ENCODE data around the gene PRAMEF18.
"Not testable (repeated sequence)": the region's sequence is repeated elsewhere in the genome, so short reads cannot be mapped to it uniquely, and the experiment has no call there.

The PRAMEF18 gene

GRCh38 chr1:13232056-13232455 lies 6.1 kb upstream of the PRAMEF18 start:
- WGBS (ENCODE audit: insufficient coverage, insufficient read length) = no CpG with 5 or more reads among the region's 2 CpGs
- not testable (repeated sequence) for H3K4me3 ChIP-seq (ENCODE audit: low read length); H3K9me3 ChIP-seq (ENCODE audit: control insufficient read depth, insufficient read depth, low read length); H3K27me3 ChIP-seq (ENCODE audit: control insufficient read depth, insufficient read depth, low read length); DNase-seq (ENCODE audit: low read depth, low spot score); H3K36me3 ChIP-seq (ENCODE audit: control insufficient read depth, insufficient read depth, low read length); H3K4me1 ChIP-seq (ENCODE audit: control insufficient read depth, insufficient read depth, low read length); H3K27ac ChIP-seq (ENCODE audit: low read length)

DNA sequence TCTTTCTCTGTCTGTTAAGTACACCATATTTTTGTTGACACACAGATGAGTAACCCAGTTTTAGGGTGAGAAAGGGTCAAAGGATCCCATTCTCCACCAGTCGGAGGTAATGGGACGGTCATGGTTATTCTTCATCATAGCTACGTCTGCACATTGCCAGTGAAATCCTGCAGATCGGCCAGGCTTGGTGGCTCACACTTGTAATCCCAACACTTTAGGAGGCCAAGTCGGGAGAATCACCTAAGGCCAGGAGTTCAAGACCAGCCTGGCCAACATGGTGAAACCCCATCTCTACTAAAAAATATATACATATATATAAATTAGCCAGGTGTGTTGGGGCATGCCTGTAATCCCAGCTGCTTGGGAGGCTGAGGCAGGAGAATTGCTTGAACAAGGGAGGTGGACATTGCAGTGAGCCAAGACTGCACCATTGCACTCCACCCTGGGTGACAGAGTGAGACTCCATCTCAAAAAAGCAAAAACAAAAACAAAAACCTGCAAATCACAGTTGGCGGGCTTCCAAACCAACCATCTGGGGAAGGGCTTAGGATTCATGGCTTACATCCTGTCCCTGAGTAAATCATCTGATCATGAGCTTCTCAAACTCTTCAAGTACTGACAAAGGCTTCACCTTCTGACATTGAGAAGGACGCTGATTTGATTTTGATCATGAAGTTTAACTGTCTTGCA lies 5.3 kb upstream of the PRAMEF18 start:
- H3K4me1 ChIP-seq (ENCODE audit: control insufficient read depth, insufficient read depth, low read length); H3K36me3 ChIP-seq (ENCODE audit: control insufficient read depth, insufficient read depth, low read length); H3K27me3 ChIP-seq (ENCODE audit: control insufficient read depth, insufficient read depth, low read length); H3K9me3 ChIP-seq (ENCODE audit: control insufficient read depth, insufficient read depth, low read length); H3K4me3 ChIP-seq (ENCODE audit: low read length); DNase-seq (ENCODE audit: low read depth, low spot score); H3K27ac ChIP-seq (ENCODE audit: low read length): not testable (repeated sequence)
- WGBS (ENCODE audit: insufficient coverage, insufficient read length) = no CpG with 5 or more reads among the region's 7 CpGs

GRCh38 chr1:13230601-13231000 lies 4.6 kb upstream of the PRAMEF18 start:
- no CpG with 5 or more reads among the region's 2 CpGs for WGBS (ENCODE audit: insufficient coverage, insufficient read length)
- not testable (repeated sequence) for H3K36me3 ChIP-seq (ENCODE audit: control insufficient read depth, insufficient read depth, low read length); H3K9me3 ChIP-seq (ENCODE audit: control insufficient read depth, insufficient read depth, low read length); H3K27me3 ChIP-seq (ENCODE audit: control insufficient read depth, insufficient read depth, low read length); H3K4me1 ChIP-seq (ENCODE audit: control insufficient read depth, insufficient read depth, low read length); DNase-seq (ENCODE audit: low read depth, low spot score); H3K4me3 ChIP-seq (ENCODE audit: low read length); H3K27ac ChIP-seq (ENCODE audit: low read length)

DNA sequence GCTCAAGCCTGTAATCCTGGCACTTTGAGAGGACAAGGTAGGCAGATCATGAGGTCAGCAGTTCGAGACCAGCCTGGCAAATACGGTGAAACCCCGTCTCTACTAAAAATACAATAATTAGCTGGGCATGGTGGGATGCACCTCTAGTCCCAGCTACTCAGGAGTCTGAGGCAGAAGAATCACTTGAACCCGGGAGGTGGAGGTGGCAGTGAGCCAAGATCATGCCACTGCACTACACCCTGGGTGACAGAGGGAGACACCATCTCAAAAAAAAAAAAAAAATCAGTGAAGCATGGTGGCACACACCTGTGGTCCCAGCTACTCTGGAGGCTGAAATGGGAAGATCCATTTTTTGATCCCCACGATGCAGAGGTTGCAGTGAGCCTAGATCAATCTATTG lies 4.1 kb upstream of the PRAMEF18 start:
- not testable (repeated sequence) for H3K36me3 ChIP-seq (ENCODE audit: control insufficient read depth, insufficient read depth, low read length); H3K27ac ChIP-seq (ENCODE audit: low read length); DNase-seq (ENCODE audit: low read depth, low spot score); H3K9me3 ChIP-seq (ENCODE audit: control insufficient read depth, insufficient read depth, low read length); H3K4me1 ChIP-seq (ENCODE audit: control insufficient read depth, insufficient read depth, low read length); H3K4me3 ChIP-seq (ENCODE audit: low read length); H3K27me3 ChIP-seq (ENCODE audit: control insufficient read depth, insufficient read depth, low read length)
- WGBS (ENCODE audit: insufficient coverage, insufficient read length) = no CpG with 5 or more reads among the region's 5 CpGs

- no peak for DNase-seq (ENCODE audit: low read depth, low spot score)
- Histone ChIP-seq H3K4me3 (ENCODE audit: low read length) (no peak overlapping the region), H3K36me3 (ENCODE audit: control insufficient read depth, insufficient read depth, low read length) (no peaks in the 10 kb centered on the region), H3K27me3 (ENCODE audit: control insufficient read depth, insufficient read depth, low read length) (no peaks in the 10 kb centered on the region), H3K9me3 (ENCODE audit: control insufficient read depth, insufficient read depth, low read length) (peaks cover 3% of the 10 kb centered on the region), H3K27ac (ENCODE audit: low read length) (no peak overlapping the region), H3K4me1 (ENCODE audit: control insufficient read depth, insufficient read depth, low read length) (no peaks in the 10 kb centered on the region)
- WGBS (ENCODE audit: insufficient coverage, insufficient read length) = no CpG with 5 or more reads among the region's 7 CpGs
These were observed 2.4 kb upstream of the PRAMEF18 start for GRCh38 chr1:13228343-13228781.

DNA sequence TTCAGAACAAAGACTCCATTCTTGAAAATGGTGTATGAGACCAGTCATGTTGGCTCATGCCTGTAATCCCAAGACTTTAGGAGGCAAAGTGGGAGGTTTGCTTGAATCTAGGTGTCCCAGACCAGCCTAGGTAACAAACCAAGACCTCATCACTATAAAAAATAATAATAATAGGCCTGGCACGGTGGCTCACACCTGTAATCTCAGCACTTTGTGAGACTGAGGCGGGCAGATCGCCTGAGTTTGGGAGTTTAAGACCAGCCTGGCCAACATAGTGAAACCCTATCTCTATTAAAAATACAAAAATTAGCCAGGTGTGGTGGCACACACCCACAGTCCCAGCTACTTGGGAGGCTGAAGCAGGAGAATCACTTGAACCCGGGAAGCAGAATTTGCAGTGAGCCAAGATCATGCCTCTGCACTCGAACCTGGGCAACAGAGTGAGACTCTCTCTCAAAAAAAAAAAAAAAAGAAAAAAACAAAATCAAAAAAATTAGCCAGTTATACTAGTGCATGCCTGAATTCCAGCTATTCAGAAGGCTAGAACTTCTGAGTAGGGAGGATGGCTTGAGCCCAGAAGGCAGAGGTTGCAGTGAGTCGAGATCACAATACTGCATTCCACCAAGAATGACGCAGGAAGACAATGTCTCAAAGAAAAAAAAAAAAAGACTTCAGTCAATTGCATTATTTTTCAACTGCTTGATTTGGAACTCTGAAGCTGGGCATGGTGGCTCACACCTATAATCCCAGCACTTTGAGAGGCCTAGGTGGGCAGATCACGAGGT lies 1.5 kb upstream of the PRAMEF18 start:
- H3K36me3 ChIP-seq (ENCODE audit: control insufficient read depth, insufficient read depth, low read length); H3K9me3 ChIP-seq (ENCODE audit: control insufficient read depth, insufficient read depth, low read length); H3K27ac ChIP-seq (ENCODE audit: low read length); DNase-seq (ENCODE audit: low read depth, low spot score); H3K4me1 ChIP-seq (ENCODE audit: control insufficient read depth, insufficient read depth, low read length); H3K4me3 ChIP-seq (ENCODE audit: low read length); H3K27me3 ChIP-seq (ENCODE audit: control insufficient read depth, insufficient read depth, low read length): not testable (repeated sequence)
- WGBS (ENCODE audit: insufficient coverage, insufficient read length) = no CpG with 5 or more reads among the region's 8 CpGs

GRCh38 chr1:13224480-13225060 lies 1.4 kb downstream of the PRAMEF18 start:
- H3K9me3 ChIP-seq (ENCODE audit: control insufficient read depth, insufficient read depth, low read length) = peaks cover 2% of the 10 kb centered on the region; the same call in 1 of the 2 replicates
- no peaks in the 10 kb centered on the region for H3K27me3 ChIP-seq (ENCODE audit: control insufficient read depth, insufficient read depth, low read length)
- no peak overlapping the region for H3K27ac ChIP-seq (ENCODE audit: low read length)
- H3K4me3 ChIP-seq (ENCODE audit: low read length) = no peak overlapping the region
- no peaks in the 10 kb centered on the region for H3K4me1 ChIP-seq (ENCODE audit: control insufficient read depth, insufficient read depth, low read length)
- no CpG with 5 or more reads among the region's 5 CpGs for WGBS (ENCODE audit: insufficient coverage, insufficient read length)
- no peaks in the 10 kb centered on the region for H3K36me3 ChIP-seq (ENCODE audit: control insufficient read depth, insufficient read depth, low read length)
- no peak for DNase-seq (ENCODE audit: low read depth, low spot score)

GRCh38 chr1:13222788-13223187 lies 3.2 kb downstream of the PRAMEF18 start:
- H3K4me1 ChIP-seq (ENCODE audit: control insufficient read depth, insufficient read depth, low read length); H3K4me3 ChIP-seq (ENCODE audit: low read length); H3K9me3 ChIP-seq (ENCODE audit: control insufficient read depth, insufficient read depth, low read length); H3K36me3 ChIP-seq (ENCODE audit: control insufficient read depth, insufficient read depth, low read length); DNase-seq (ENCODE audit: low read depth, low spot score); H3K27me3 ChIP-seq (ENCODE audit: control insufficient read depth, insufficient read depth, low read length); H3K27ac ChIP-seq (ENCODE audit: low read length): not testable (repeated sequence)
- no CpG with 5 or more reads among the region's 4 CpGs for WGBS (ENCODE audit: insufficient coverage, insufficient read length)

GRCh38 chr1:13219203-13219602 lies 6.8 kb downstream of the PRAMEF18 start:
- H3K27ac ChIP-seq (ENCODE audit: low read length); H3K36me3 ChIP-seq (ENCODE audit: control insufficient read depth, insufficient read depth, low read length); DNase-seq (ENCODE audit: low read depth, low spot score); H3K4me1 ChIP-seq (ENCODE audit: control insufficient read depth, insufficient read depth, low read length); H3K4me3 ChIP-seq (ENCODE audit: low read length); H3K9me3 ChIP-seq (ENCODE audit: control insufficient read depth, insufficient read depth, low read length); H3K27me3 ChIP-seq (ENCODE audit: control insufficient read depth, insufficient read depth, low read length): not testable (repeated sequence)
- WGBS (ENCODE audit: insufficient coverage, insufficient read length) = no CpG with 5 or more reads among the region's 3 CpGs

GRCh38 chr1:13216619-13217018 lies 9.3 kb downstream of the PRAMEF18 start:
- not testable (repeated sequence) for H3K4me3 ChIP-seq (ENCODE audit: low read length); H3K9me3 ChIP-seq (ENCODE audit: control insufficient read depth, insufficient read depth, low read length); H3K4me1 ChIP-seq (ENCODE audit: control insufficient read depth, insufficient read depth, low read length); H3K36me3 ChIP-seq (ENCODE audit: control insufficient read depth, insufficient read depth, low read length); DNase-seq (ENCODE audit: low read depth, low spot score); H3K27ac ChIP-seq (ENCODE audit: low read length); H3K27me3 ChIP-seq (ENCODE audit: control insufficient read depth, insufficient read depth, low read length)
- WGBS (ENCODE audit: insufficient coverage, insufficient read length) = no CpG with 5 or more reads among the region's 7 CpGs
